ENCODE data around the gene SRRM3. TPM values are rescaled to one million over a fixed set of nuclear protein-coding genes. Genes with fewer than 3 reads are reported as not detected.

Gene SRRM3
- total and polyA plus RNA-seq, 10 donors, result 0.23 to 1.6 (median 0.93) TPM; not detected in 1

DNA sequence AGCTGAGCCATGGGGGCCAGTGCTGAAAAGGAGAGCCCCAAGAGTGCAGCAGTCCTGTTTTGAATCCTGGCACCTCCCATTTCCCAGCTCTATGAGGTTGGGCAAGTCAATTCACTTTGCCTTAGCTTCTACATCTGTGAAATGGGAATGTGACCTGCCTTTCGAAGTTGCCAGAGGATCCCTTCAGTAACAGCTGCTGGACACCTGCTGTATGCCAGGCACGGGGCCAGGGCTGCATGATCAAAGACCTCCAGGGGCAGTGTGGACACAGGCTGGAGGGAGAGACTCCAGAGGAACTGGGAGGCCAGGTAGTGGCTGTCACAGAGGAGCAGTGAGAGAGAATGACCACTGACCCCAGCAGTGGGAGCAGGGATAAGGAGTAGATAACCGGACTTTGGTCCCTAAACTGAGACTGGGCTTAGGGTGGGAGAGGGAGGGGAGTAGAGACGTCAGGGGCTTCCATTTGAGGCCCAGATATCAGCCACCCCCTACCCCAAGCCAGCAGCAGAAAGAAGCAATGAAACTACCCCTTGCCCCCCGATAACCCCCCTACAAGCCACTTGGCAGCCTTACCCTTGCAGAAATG lies 45.2 kb downstream of the SRRM3 start:
- no peak overlapping the region for H3K27ac ChIP-seq
- intact Hi-C loops (cut with DNase I; ENCODE audit: low total_unique reads), result no loop called here
- 60 to 81% (median 75%) methylated on average over 5 of the region's 5 CpGs for WGBS, 5 donors
- no peak for TF ChIP-seq POLR2A (IDR thresholded peaks at IDR 0.05)
- TF ChIP-seq POLR2AphosphoS5 (IDR thresholded peaks at IDR 0.05), result no peak
- no peak for TF ChIP-seq CTCF (IDR thresholded peaks at IDR 0.05 in 8 of 11, conservative IDR thresholded peaks at IDR 0.05 in 3 of 11)
- peaks cover 0 to 12% (median 0%) of the 10 kb centered on the region in 7 donors for H3K27me3 ChIP-seq (replicated peaks in 1 of 7)
- H3K9me3 ChIP-seq, result no peaks in the 10 kb centered on the region
- H3K4me3 ChIP-seq, result no peak overlapping the region
- DNase-seq, result no peak
- no peaks in the 10 kb centered on the region for H3K4me1 ChIP-seq
- H3K36me3 ChIP-seq, result no peaks in the 10 kb centered on the region

DNA sequence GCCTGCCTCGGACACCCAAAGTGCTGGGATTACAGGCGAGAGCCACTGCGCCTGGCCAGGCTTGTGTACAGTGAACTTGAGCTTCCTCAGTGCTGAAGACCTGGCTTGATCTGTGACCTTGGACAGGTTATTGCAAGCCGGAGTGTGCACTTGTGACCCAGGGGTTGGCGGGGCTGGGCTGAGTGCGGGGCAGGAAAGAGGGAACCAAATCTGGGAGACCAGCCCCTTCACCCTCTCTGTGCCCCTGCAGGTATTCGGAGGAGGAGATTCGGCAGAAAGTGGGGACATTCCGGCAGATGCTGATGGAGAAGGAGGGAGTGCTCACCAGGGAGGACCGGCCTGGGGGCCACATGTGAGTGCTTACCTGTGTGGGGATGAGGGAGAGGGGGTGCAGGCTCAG lies 46.2 kb downstream of the SRRM3 start:
- Histone ChIP-seq H3K9me3 (no peaks in the 10 kb centered on the region), H3K36me3 (no peaks in the 10 kb centered on the region), H3K27ac (no peak overlapping the region), H3K4me3 (no peak overlapping the region), H3K4me1 (no peaks in the 10 kb centered on the region), H3K27me3 (replicated peaks in 1 of 7) (peaks cover 0 to 15% (median 0%) of the 10 kb centered on the region in 7 donors)
- 84 to 93% (median 90%) methylated on average over 10 of the region's 10 CpGs for WGBS, 5 donors
- DNase-seq, result no peak
- intact Hi-C loops (cut with DNase I; ENCODE audit: low total_unique reads), result no loop called here
- TF ChIP-seq CTCF (IDR thresholded peaks at IDR 0.05 in 8 of 11, conservative IDR thresholded peaks at IDR 0.05 in 3 of 11), result no peak
- no peak for TF ChIP-seq POLR2A (IDR thresholded peaks at IDR 0.05)
- no peak for TF ChIP-seq POLR2AphosphoS5 (IDR thresholded peaks at IDR 0.05)

GRCh38 chr7:76252021-76252420 lies 50.3 kb downstream of the SRRM3 start:
- Histone ChIP-seq H3K27me3 (replicated peaks in 1 of 7) (peaks cover 0 to 12% (median 0%) of the 10 kb centered on the region in 7 donors), H3K9me3 (no peaks in the 10 kb centered on the region), H3K4me3 (no peak overlapping the region), H3K4me1 (no peaks in the 10 kb centered on the region), H3K27ac (no peak overlapping the region), H3K36me3 (no peaks in the 10 kb centered on the region)
- TF ChIP-seq POLR2A (IDR thresholded peaks at IDR 0.05) (no peak), CTCF (IDR thresholded peaks at IDR 0.05 in 8 of 11, conservative IDR thresholded peaks at IDR 0.05 in 3 of 11) (no peak), POLR2AphosphoS5 (IDR thresholded peaks at IDR 0.05) (no peak)
- WGBS, 5 donors, result 86 to 92% (median 90%) methylated on average over 6 of the region's 6 CpGs
- DNase-seq, result no peak
- intact Hi-C loops (cut with DNase I; ENCODE audit: low total_unique reads), result no loop called here

- Histone ChIP-seq H3K4me3 (no peak overlapping the region), H3K4me1 (peaks cover 0 to 5% (median 3%) of the 10 kb centered on the region in 6 donors), H3K9me3 (no peaks in the 10 kb centered on the region), H3K27ac (no peak overlapping the region), H3K36me3 (no peaks in the 10 kb centered on the region), H3K27me3 (replicated peaks in 1 of 7) (peaks cover 0 to 40% (median 14%) of the 10 kb centered on the region in 7 donors)
- 72 to 82% (median 80%) methylated on average over 4 of the region's 4 CpGs for WGBS, 5 donors
- intact Hi-C loops (cut with DNase I; ENCODE audit: low total_unique reads), result no loop called here
- no peak for TF ChIP-seq POLR2AphosphoS5 (IDR thresholded peaks at IDR 0.05)
- DNase-seq, result no peak
Observed at GRCh38 chr7:76254781-76255180, 53.1 kb downstream of the SRRM3 start.
